SU-DHL-6 (cell line): ENCODE measurements around the gene CES4A.

Experiments
- H2AFZ ChIP-seq: fragments of 200-600 bp; sonication (generic); 2 replicates; pipeline ENCODE4 v1.6.1; 2014; ENCODE audit warnings: low read depth, mild to moderate bottlenecking, moderate library complexity, mixed read lengths, antibody characterized with exemption, low read length; ENCODE audit not compliant: severe bottlenecking
- H3F3A ChIP-seq: fragments of 200-600 bp; shearing (Covaris generic); 2 replicates; pipeline ENCODE4 v1.6.0; 2016; ENCODE audit warnings: antibody characterized with exemption, mild to moderate bottlenecking; ENCODE audit not compliant: insufficient read depth
- H3K27ac ChIP-seq: fragments of 200-600 bp; sonication (generic); 2 replicates; pipeline ENCODE4 v1.5.1; 2016; ENCODE audit warnings: low read depth, mild to moderate bottlenecking, low read length, moderate library complexity, mixed read lengths
- H3K27me3 ChIP-seq: fragments of 200-600 bp; sonication (generic), shearing (Covaris generic); 2 replicates; pipeline ENCODE4 v1.6.0; 2014; ENCODE audit warnings: mild to moderate bottlenecking, low read length
- H3K36me3 ChIP-seq: fragments of 200-600 bp; sonication (generic); 2 replicates; pipeline ENCODE4 v1.6.1; 2014; ENCODE audit warnings: mild to moderate bottlenecking, low read length, mixed read lengths
- H3K4me2 ChIP-seq: fragments of 300-600, 200-600 bp; shearing (Covaris generic), sonication (generic); 2 replicates; pipeline ENCODE4 v1.6.0; 2014; ENCODE audit warnings: low read length, low read depth, mild to moderate bottlenecking; ENCODE audit not compliant: poor library complexity, severe bottlenecking
- H3K4me3 ChIP-seq: fragments of 200-600 bp; sonication (generic); 2 replicates; pipeline ENCODE4 v1.5.1; 2014; ENCODE audit warnings: antibody characterized with exemption, low read length, mild to moderate bottlenecking, mixed read lengths; ENCODE audit not compliant: insufficient read depth, poor library complexity, severe bottlenecking
- H3K79me2 ChIP-seq: fragments of 200-600 bp; sonication (generic); 2 replicates; pipeline ENCODE4 v1.6.1; 2014; ENCODE audit warnings: mild to moderate bottlenecking, low read length, moderate library complexity; ENCODE audit not compliant: insufficient read depth
- H3K9ac ChIP-seq: fragments of 200-600 bp; sonication (generic); 2 replicates; pipeline ENCODE4 v1.7.0; 2014; ENCODE audit warnings: mild to moderate bottlenecking, low read length
- H3K9me2 ChIP-seq: fragments of 200-600 bp; sonication (generic); replicated peaks from 2 replicates; pipeline ENCODE4 v1.6.1; 2014; ENCODE audit warnings: low read length; ENCODE audit not compliant: insufficient read depth
- H3K9me3 ChIP-seq: fragments of 200-600 bp; sonication (generic); 2 replicates; pipeline ENCODE4 v1.6.1; 2014; ENCODE audit warnings: low read length, mixed read lengths; ENCODE audit not compliant: insufficient read depth
- H4K20me1 ChIP-seq: fragments of 200-600 bp; sonication (generic); 2 replicates; pipeline ENCODE4 v1.6.1; 2014; ENCODE audit warnings: low read depth, mild to moderate bottlenecking, antibody characterized with exemption, low read length, moderate library complexity, mixed read lengths
- EZH2phosphoT487 ChIP-seq: fragments of 200-600 bp; sonication (generic), shearing (Covaris generic); conservative IDR thresholded peaks from 2 replicates; pipeline ENCODE4 v1.6.1; 2018; ENCODE audit warnings: mild to moderate bottlenecking, antibody characterized with exemption, low read length, moderate library complexity, mixed read lengths
- TF ChIP-seq, protein P1 (sequence below): fragments of 200-600 bp; sonication (generic); IDR thresholded peaks from one replicate; pipeline ENCODE4 v1.5.1; 2017; ENCODE audit warnings: antibody characterized with exemption, mild to moderate bottlenecking, low read length, moderate library complexity; ENCODE audit not compliant: insufficient read depth, poor library complexity, severe bottlenecking

Gene CES4A

GRCh38 chr16:67006930-67007658 lies 18.7 kb downstream of the CES4A start:
- Histone ChIP-seq H3F3A (no peaks in the 10 kb centered on the region), H3K9me3 (no peaks in the 10 kb centered on the region), H3K9ac (no peak overlapping the region), H3K4me2 (no peak overlapping the region), H3K36me3 (no peaks in the 10 kb centered on the region), H3K9me2 (no peaks in the 10 kb centered on the region), H3K27me3 (no peaks in the 10 kb centered on the region), H3K79me2 (no peaks in the 10 kb centered on the region), H4K20me1 (no peaks in the 10 kb centered on the region), H3K4me3 (no peak overlapping the region), H3K27ac (no peak overlapping the region), H2AFZ (no peak overlapping the region)
- no peak for TF ChIP-seq EZH2phosphoT487
- TF ChIP-seq, protein P1, sequence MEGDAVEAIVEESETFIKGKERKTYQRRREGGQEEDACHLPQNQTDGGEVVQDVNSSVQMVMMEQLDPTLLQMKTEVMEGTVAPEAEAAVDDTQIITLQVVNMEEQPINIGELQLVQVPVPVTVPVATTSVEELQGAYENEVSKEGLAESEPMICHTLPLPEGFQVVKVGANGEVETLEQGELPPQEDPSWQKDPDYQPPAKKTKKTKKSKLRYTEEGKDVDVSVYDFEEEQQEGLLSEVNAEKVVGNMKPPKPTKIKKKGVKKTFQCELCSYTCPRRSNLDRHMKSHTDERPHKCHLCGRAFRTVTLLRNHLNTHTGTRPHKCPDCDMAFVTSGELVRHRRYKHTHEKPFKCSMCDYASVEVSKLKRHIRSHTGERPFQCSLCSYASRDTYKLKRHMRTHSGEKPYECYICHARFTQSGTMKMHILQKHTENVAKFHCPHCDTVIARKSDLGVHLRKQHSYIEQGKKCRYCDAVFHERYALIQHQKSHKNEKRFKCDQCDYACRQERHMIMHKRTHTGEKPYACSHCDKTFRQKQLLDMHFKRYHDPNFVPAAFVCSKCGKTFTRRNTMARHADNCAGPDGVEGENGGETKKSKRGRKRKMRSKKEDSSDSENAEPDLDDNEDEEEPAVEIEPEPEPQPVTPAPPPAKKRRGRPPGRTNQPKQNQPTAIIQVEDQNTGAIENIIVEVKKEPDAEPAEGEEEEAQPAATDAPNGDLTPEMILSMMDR = no peak

DNA sequence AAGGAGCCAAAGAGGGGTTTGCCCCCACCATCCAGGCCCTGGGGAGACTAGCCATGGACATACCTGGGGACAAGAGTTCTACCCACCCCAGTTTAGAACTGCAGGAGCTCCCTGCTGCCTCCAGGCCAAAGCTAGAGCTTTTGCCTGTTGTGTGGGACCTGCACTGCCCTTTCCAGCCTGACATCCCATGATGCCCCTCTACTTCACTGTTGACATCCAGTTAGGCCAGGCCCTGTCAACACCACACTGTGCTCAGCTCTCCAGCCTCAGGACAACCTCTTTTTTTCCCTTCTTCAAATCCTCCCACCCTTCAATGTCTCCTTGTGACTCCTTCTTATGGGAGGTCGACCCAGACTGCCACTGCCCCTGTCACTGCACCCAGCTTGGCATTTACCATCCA lies 20.8 kb downstream of the CES4A start:
- no peaks in the 10 kb centered on the region for H3K9me3 ChIP-seq
- no peak overlapping the region for H3K9ac ChIP-seq
- H3F3A ChIP-seq = no peaks in the 10 kb centered on the region
- no peak overlapping the region for H2AFZ ChIP-seq
- no peaks in the 10 kb centered on the region for H3K36me3 ChIP-seq
- no peaks in the 10 kb centered on the region for H4K20me1 ChIP-seq
- H3K27ac ChIP-seq = no peak overlapping the region
- no peaks in the 10 kb centered on the region for H3K79me2 ChIP-seq
- no peaks in the 10 kb centered on the region for H3K27me3 ChIP-seq
- no peak overlapping the region for H3K4me2 ChIP-seq
- TF ChIP-seq, protein P1 = no peak
- no peak for TF ChIP-seq EZH2phosphoT487
- no peak overlapping the region for H3K4me3 ChIP-seq
- no peaks in the 10 kb centered on the region for H3K9me2 ChIP-seq

- Histone ChIP-seq H3K27me3 (no peaks in the 10 kb centered on the region), H3K36me3 (no peaks in the 10 kb centered on the region), H3K9me2 (no peaks in the 10 kb centered on the region), H3K9me3 (no peaks in the 10 kb centered on the region), H3K4me3 (no peak overlapping the region), H3K9ac (no peak overlapping the region), H3K79me2 (no peaks in the 10 kb centered on the region), H3K4me2 (no peak overlapping the region), H3K27ac (no peak overlapping the region), H3F3A (no peaks in the 10 kb centered on the region), H4K20me1 (no peaks in the 10 kb centered on the region), H2AFZ (no peak overlapping the region)
- TF ChIP-seq EZH2phosphoT487 = no peak
- TF ChIP-seq, protein P1 = no peak
Observed at GRCh38 chr16:67011274-67011673, 22.9 kb downstream of the CES4A start.
